ENCODE measurements around the gene C20orf96.
"Not testable (repeated sequence)": the region's sequence is repeated elsewhere in the genome, so short reads cannot be mapped to it uniquely, and the experiment has no call there.

C20orf96 gene

GRCh38 chr20:290084-290831 is at the start of gene C20orf96:
Gene C20orf96, minus strand, starts transcription at chr20:290750. Its CDS starts 140 bp downstream, at chr20:290610.
- DNase-seq, result no peak

- not testable (repeated sequence) for DNase-seq
These were observed 45.5 kb upstream of the C20orf96 start for GRCh38 chr20:336040-336439.

- DNase-seq, result no peak
These were observed 44.0 kb upstream of the C20orf96 start for GRCh38 chr20:334578-334977.

- no peak for DNase-seq
These were observed 39.9 kb upstream of the C20orf96 start for GRCh38 chr20:330233-331149.

GRCh38 chr20:329851-330232 is 39.3 kb upstream of the C20orf96 start:
- DNase-seq, result no peak

- no peak for DNase-seq
These were observed 38.6 kb upstream of the C20orf96 start for GRCh38 chr20:328975-329695.

- no peak for DNase-seq
These were observed 37.8 kb upstream of the C20orf96 start for GRCh38 chr20:328027-328974.

- DNase-seq, result peak; percentile 18
These were observed 36.9 kb upstream of the C20orf96 start for GRCh38 chr20:327186-328026.

GRCh38 chr20:326645-327185 is 36.2 kb upstream of the C20orf96 start:
- DNase-seq, result no peak

GRCh38 chr20:325889-326644 is 35.5 kb upstream of the C20orf96 start:
- no peak for DNase-seq

- peak; percentile 86 for DNase-seq
These were observed 34.7 kb upstream of the C20orf96 start, which contains the start of gene SOX12 for GRCh38 chr20:325045-325888. Gene SOX12, plus strand, starts transcription at chr20:325552. Its CDS starts 373 bp downstream, at chr20:325925.

- peak; percentile 96 for DNase-seq
These were observed 33.9 kb upstream of the C20orf96 start for GRCh38 chr20:324177-325044.

GRCh38 chr20:316316-317068 is 25.9 kb upstream of the C20orf96 start:
- no peak for DNase-seq

- no peak for DNase-seq
These were observed 23.4 kb upstream of the C20orf96 start for GRCh38 chr20:313948-314347.

- no peak for DNase-seq
These were observed 22.9 kb upstream of the C20orf96 start for GRCh38 chr20:313402-313801.

GRCh38 chr20:312866-313265 is 22.3 kb upstream of the C20orf96 start:
- no peak for DNase-seq

- DNase-seq, result no peak
These were observed 21.5 kb upstream of the C20orf96 start for GRCh38 chr20:312067-312466.
